ENCODE measurements around the gene RASA3.

Gene RASA3

DNA sequence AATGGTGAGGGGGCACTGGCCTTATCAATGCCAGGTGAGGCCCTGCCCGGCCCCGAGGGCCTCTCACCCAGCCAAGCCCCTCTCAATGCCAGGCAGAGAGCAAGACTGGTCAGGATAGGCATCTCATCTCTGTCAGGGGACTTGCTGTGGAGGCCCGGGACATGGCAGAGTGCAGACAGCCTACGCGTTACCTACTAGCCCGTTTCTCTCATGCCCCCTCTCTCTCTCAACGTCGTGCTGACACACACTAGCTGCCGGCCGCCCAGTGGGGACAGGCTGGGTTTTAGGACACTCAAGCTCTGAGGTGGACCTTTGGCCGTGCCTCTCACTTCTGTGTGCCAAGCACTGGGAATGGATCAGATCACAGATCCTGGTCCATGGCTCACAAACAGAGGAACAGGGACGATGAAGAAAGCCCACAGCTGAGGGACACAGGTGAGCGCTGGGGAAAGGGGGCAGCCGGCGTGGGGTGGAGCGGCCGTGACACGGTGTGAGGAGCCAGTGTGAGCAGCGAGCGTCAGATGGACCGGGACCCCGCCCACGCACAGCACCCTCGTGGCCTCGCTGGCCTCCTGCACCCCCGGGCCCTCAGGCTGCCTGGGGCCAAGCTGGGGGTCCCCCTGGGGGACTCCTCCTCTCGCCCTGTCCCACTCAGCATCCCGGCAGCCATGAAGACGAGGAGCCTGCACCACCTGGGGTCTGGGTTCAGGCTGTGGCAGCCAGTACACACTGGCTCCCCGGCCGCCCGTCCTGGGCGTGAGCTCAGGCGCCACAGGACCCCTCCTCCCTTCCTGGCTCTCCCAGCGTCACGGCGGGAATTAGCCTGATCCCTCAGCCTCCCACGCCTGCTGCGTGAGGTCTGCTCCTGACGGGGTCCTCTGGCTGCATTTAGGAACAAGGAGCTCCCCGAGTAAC, 81.6 kb downstream of the RASA3 start:
- Mint-ChIP-seq H3K9me3 (no peaks in the 10 kb centered on the region), H3K4me1 (ENCODE audit: low read depth) (peaks cover 20% of the 10 kb centered on the region), H3K27ac (no peak overlapping the region), H3K27me3 (ENCODE audit: low read depth) (no peaks in the 10 kb centered on the region), H3K36me3 (ENCODE audit: low read depth) (peaks cover 32% of the 10 kb centered on the region), H3K4me3 (no peak overlapping the region)
- DNase-seq (ENCODE audit: low spot score) = no peak

- Mint-ChIP-seq H3K27ac (no peak overlapping the region), H3K9me3 (no peaks in the 10 kb centered on the region), H3K36me3 (ENCODE audit: low read depth) (peaks cover 36% of the 10 kb centered on the region), H3K4me3 (no peak overlapping the region), H3K27me3 (ENCODE audit: low read depth) (no peaks in the 10 kb centered on the region), H3K4me1 (ENCODE audit: low read depth) (peaks cover 20% of the 10 kb centered on the region)
- DNase-seq (ENCODE audit: low spot score) = no peak
These were observed 82.8 kb downstream of the RASA3 start for GRCh38 chr13:114049626-114050101.

- peak overlapping the region; percentile 49 for H3K4me3 Mint-ChIP-seq
- no peaks in the 10 kb centered on the region for H3K9me3 Mint-ChIP-seq
- DNase-seq (ENCODE audit: low spot score) = peak; percentile 45
- H3K27me3 Mint-ChIP-seq (ENCODE audit: low read depth) = no peaks in the 10 kb centered on the region
- peaks cover 36% of the 10 kb centered on the region for H3K36me3 Mint-ChIP-seq (ENCODE audit: low read depth)
- peak overlapping the region; percentile 38 for H3K27ac Mint-ChIP-seq
- peaks cover 20% of the 10 kb centered on the region for H3K4me1 Mint-ChIP-seq (ENCODE audit: low read depth)
These were observed 83.4 kb downstream of the RASA3 start for GRCh38 chr13:114049026-114049425.

DNA sequence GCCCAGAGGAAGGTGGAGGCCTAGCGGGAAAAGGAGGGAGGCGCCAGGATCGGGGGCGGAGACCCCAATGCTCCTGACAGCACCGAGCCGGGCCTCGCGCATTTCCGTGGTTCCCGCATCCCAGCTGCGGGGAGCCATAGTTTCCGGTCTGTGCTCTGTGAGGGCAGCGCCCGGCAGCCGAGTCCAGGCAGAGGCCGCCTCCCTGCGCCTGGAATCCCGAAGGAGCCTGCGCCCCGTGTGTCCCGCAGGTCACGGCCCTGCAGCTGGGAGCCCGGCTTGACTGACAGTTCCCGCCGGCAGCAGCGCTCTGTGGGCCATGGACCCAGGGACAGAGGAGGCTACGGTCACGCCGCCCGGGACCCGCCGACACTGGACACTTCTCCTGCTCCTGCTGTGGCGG, 84.0 kb downstream of the RASA3 start:
- Mint-ChIP-seq H3K9me3 (no peaks in the 10 kb centered on the region), H3K27ac (no peak overlapping the region), H3K27me3 (ENCODE audit: low read depth) (no peaks in the 10 kb centered on the region), H3K4me1 (ENCODE audit: low read depth) (peaks cover 20% of the 10 kb centered on the region), H3K4me3 (no peak overlapping the region), H3K36me3 (ENCODE audit: low read depth) (peaks cover 36% of the 10 kb centered on the region)
- DNase-seq (ENCODE audit: low spot score) = no peak

DNA sequence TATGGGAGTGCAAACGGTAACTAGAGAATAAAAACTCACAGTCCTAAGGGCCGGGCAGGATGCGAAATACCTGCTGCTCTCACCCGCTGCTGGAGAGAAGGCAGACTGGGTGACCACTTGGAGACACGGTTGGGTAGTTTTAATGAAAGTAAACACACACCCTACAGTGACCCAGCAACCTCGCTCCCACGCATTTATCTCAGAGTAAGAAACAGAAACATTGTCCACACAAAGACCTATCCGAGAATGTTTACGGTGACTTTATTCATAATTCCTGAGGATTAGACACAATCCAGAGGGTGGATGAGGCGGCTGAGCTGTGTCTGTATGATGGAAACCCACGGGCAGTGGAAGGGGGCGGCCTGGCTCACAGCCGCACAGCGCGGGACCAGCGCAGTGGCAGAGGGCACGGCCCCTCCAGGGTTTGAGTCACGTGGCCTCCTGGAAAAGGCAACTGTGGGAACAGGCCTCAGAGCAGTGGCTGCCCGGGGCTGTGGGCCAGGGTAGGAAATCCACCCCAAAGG, 85.0 kb downstream of the RASA3 start:
- H3K36me3 Mint-ChIP-seq (ENCODE audit: low read depth) = peaks cover 41% of the 10 kb centered on the region
- no peak overlapping the region for H3K27ac Mint-ChIP-seq
- no peaks in the 10 kb centered on the region for H3K27me3 Mint-ChIP-seq (ENCODE audit: low read depth)
- no peak overlapping the region for H3K4me3 Mint-ChIP-seq
- no peaks in the 10 kb centered on the region for H3K9me3 Mint-ChIP-seq
- no peak for DNase-seq (ENCODE audit: low spot score)
- H3K4me1 Mint-ChIP-seq (ENCODE audit: low read depth) = peaks cover 20% of the 10 kb centered on the region

DNA sequence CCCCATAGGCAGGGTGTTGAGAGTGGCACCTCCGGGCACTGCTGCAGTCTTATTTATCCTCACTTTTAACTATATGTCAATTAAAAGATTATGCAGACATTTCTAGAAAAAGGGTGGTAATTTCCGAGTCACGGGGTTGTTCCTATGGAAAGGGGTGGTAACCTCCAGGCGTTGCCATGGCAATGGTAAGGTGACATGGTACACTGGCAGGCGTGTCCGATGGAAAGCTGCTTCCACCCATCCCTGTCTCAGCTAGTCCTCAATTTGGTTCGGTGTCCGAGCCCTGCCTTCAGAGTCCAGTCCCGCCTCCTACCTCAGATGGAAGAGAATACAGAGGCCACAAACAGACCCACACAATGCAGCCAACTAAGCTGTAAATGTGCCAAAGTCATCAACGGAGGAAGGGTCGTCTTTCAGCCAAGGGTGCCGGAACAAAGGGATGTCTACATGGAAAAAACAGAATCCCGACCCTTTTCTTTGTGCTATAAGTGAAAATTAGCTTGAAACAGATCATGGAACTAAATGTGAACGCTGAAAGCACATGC, 85.9 kb downstream of the RASA3 start:
- no peaks in the 10 kb centered on the region for H3K27me3 Mint-ChIP-seq (ENCODE audit: low read depth)
- peaks cover 20% of the 10 kb centered on the region for H3K4me1 Mint-ChIP-seq (ENCODE audit: low read depth)
- no peak for DNase-seq (ENCODE audit: low spot score)
- H3K4me3 Mint-ChIP-seq = no peak overlapping the region
- peaks cover 37% of the 10 kb centered on the region for H3K36me3 Mint-ChIP-seq (ENCODE audit: low read depth)
- no peak overlapping the region for H3K27ac Mint-ChIP-seq
- H3K9me3 Mint-ChIP-seq = no peaks in the 10 kb centered on the region

GRCh38 chr13:114045113-114045735, 87.2 kb downstream of the RASA3 start:
- H3K4me3 Mint-ChIP-seq = no peak overlapping the region
- H3K27ac Mint-ChIP-seq = no peak overlapping the region
- peaks cover 37% of the 10 kb centered on the region for H3K36me3 Mint-ChIP-seq (ENCODE audit: low read depth)
- no peak for DNase-seq (ENCODE audit: low spot score)
- H3K27me3 Mint-ChIP-seq (ENCODE audit: low read depth) = no peaks in the 10 kb centered on the region
- peaks cover 17% of the 10 kb centered on the region for H3K4me1 Mint-ChIP-seq (ENCODE audit: low read depth)
- H3K9me3 Mint-ChIP-seq = no peaks in the 10 kb centered on the region

GRCh38 chr13:114044486-114044885, 87.9 kb downstream of the RASA3 start:
- Mint-ChIP-seq H3K36me3 (ENCODE audit: low read depth) (peaks cover 37% of the 10 kb centered on the region), H3K27ac (no peak overlapping the region), H3K4me1 (ENCODE audit: low read depth) (peaks cover 15% of the 10 kb centered on the region), H3K9me3 (no peaks in the 10 kb centered on the region), H3K4me3 (no peak overlapping the region), H3K27me3 (ENCODE audit: low read depth) (no peaks in the 10 kb centered on the region)
- DNase-seq (ENCODE audit: low spot score) = no peak

GRCh38 chr13:114043421-114044053, 88.9 kb downstream of the RASA3 start:
- H3K4me3 Mint-ChIP-seq = no peak overlapping the region
- no peak overlapping the region for H3K27ac Mint-ChIP-seq
- DNase-seq (ENCODE audit: low spot score) = no peak
- peaks cover 33% of the 10 kb centered on the region for H3K36me3 Mint-ChIP-seq (ENCODE audit: low read depth)
- H3K27me3 Mint-ChIP-seq (ENCODE audit: low read depth) = no peaks in the 10 kb centered on the region
- H3K9me3 Mint-ChIP-seq = no peaks in the 10 kb centered on the region
- peaks cover 8% of the 10 kb centered on the region for H3K4me1 Mint-ChIP-seq (ENCODE audit: low read depth)

DNA sequence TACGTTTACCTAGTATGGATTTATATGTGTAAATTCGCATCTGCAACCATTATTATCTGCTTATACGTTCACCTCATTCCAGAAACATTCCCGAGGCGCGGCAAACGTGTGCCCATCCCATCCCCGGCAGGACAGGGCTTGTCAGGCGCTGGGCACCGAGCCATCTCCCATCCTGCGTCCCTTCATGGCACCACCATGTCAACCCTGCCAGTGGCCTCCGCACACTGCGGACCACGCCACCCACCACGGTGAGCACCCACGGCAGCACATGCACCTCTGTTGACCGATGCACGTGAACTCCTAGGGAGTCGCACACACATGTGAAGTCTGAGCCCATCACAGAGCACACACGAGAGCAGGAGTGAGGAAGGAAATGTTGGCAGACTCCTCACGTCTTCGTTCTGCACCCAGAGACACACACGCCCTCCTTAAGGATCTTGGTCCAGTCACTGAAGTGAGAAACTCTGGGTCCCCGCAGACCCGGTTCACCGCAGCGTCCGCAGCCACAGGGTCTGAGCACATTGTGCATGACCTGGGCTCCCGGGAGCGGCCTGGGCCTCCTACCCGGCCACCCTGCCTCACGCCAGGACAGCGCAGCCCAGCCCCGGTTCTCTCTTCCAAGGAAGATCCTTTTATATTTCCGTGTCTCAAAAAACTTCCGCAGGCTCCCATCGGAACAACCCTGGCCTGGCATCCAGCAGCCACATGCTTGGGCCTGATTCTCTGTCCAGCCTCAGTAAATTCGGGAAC, 90.2 kb downstream of the RASA3 start:
- Mint-ChIP-seq H3K4me3 (no peak overlapping the region), H3K4me1 (ENCODE audit: low read depth) (peaks cover 8% of the 10 kb centered on the region), H3K27me3 (ENCODE audit: low read depth) (no peaks in the 10 kb centered on the region), H3K27ac (no peak overlapping the region), H3K9me3 (no peaks in the 10 kb centered on the region), H3K36me3 (ENCODE audit: low read depth) (peaks cover 33% of the 10 kb centered on the region)
- no peak for DNase-seq (ENCODE audit: low spot score)

DNA sequence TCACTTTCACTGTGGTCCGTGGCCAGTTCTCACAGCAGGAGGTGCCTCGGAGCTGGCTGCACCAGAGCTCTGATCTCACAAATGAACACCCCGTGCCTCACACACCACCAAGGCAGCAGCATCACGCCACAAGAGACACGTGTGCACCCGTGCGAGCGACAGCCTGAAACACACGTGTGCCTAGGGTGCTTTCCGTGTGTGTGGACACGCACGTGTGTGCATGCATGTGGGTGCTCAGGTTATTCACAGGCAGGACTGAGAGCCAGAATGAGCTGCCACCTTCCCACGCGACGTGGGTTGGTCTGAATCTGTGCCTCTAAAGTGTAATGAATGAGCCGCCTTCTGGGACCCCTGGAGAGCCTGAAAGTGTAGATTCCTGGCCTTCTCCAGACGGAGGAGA, 90.9 kb downstream of the RASA3 start:
- H3K27me3 Mint-ChIP-seq (ENCODE audit: low read depth) = no peaks in the 10 kb centered on the region
- peaks cover 31% of the 10 kb centered on the region for H3K36me3 Mint-ChIP-seq (ENCODE audit: low read depth)
- H3K27ac Mint-ChIP-seq = no peak overlapping the region
- H3K9me3 Mint-ChIP-seq = no peaks in the 10 kb centered on the region
- no peak overlapping the region for H3K4me3 Mint-ChIP-seq
- no peak for DNase-seq (ENCODE audit: low spot score)
- H3K4me1 Mint-ChIP-seq (ENCODE audit: low read depth) = peaks cover 3% of the 10 kb centered on the region

DNA sequence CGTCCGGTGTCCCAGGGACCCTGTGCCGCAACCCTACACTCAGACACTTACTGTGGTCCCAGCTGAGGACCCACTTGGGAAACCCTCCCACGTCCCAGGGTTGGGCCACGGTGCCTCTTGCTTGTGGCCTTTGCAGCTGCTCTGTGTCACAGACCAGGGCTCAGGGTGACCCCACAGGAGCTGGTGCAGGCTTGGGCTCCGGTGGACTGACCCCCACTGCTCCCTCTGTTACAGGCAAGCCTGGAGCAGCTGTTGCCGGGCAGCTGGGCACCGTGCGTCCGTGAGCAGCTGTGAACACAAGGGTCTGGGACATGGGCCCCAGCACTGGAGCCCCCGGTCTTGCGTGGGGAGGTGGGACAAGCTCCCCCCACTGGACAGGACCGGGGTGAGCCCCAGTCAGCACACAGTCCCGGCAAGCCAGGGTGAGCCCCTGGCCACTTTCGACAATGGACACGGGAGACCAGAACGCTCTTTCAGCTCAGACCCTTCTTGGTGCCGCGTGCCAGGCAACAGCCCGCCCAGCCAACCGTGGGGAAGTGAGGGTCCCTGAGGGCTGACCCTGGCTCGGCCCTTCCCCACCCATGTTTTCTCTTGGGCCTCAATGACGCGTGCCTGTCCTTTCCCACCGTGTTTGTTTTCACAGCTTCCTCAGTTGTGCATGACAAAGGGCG, 92.8 kb downstream of the RASA3 start:
- Mint-ChIP-seq H3K4me1 (ENCODE audit: low read depth) (no peaks in the 10 kb centered on the region), H3K36me3 (ENCODE audit: low read depth) (peaks cover 20% of the 10 kb centered on the region), H3K27me3 (ENCODE audit: low read depth) (no peaks in the 10 kb centered on the region), H3K4me3 (no peak overlapping the region), H3K9me3 (no peaks in the 10 kb centered on the region), H3K27ac (no peak overlapping the region)
- DNase-seq (ENCODE audit: low spot score) = no peak

- H3K9me3 Mint-ChIP-seq = no peaks in the 10 kb centered on the region
- no peak overlapping the region for H3K4me3 Mint-ChIP-seq
- no peak for DNase-seq (ENCODE audit: low spot score)
- H3K27me3 Mint-ChIP-seq (ENCODE audit: low read depth) = no peaks in the 10 kb centered on the region
- no peak overlapping the region for H3K27ac Mint-ChIP-seq
- peaks cover 23% of the 10 kb centered on the region for H3K36me3 Mint-ChIP-seq (ENCODE audit: low read depth)
- no peaks in the 10 kb centered on the region for H3K4me1 Mint-ChIP-seq (ENCODE audit: low read depth)
These were observed 93.5 kb downstream of the RASA3 start for GRCh38 chr13:114038900-114039299.

Data from T-helper 2 cell treated with Interferon-gamma antibody and Interleukin-4, amounts not matched to agents 5 μg/mL and 100 μg/mL, for 36 hours (primary cell).